HG03139 (cell line): ENCODE results near the gene BOD1L1.

Experiments used
- ATAC-seq: cut with Tn5 transposase; IDR thresholded peaks from one replicate; pipeline ENCODE4 v1.9.1; 2021; ENCODE audit not compliant: unreplicated experiment

Gene BOD1L1

DNA sequence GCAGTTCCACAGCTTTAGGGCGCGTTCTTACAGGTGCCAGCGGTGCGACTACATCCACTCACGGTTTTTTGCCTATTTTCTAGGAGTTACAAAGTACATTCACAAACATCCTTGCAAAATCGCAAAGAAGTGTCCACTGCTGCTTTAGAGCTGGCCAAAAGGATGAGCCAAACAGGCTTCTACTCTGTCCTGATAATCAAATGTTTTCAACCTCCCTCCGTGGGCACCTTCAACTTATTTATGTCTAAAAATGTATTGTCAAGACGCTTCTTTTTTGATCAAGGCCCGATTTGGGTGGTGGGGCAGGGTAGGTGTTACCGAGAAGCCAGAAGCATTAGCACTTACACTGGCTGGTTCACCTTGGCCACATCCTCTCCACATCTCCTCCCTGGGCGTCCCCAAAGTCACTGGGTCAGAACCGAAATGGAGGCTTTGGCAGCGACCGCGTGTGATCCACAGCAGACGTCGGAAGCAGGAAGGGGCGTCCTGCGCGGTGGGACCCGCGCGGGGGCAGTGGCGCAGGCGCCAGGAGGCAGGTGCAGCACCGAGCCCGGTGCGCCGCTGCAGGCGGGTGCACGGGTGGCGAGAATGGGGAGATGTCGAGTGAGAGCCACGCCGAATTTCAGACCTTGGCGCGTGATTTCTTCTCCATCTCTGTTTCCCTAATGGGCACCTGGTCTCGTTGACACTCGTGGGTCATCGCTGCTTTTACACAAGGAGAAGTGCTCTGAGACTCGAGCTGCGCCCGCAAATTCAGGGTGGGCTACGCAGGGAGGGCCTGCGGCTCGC is 100.1 kb downstream of the BOD1L1 start:
- ATAC-seq = no peak

GRCh38 chr4:13526658-13527057 is 100.9 kb downstream of the BOD1L1 start:
- ATAC-seq = no peak

GRCh38 chr4:13525606-13526281 is 101.8 kb downstream of the BOD1L1 start:
- ATAC-seq = no peak

DNA sequence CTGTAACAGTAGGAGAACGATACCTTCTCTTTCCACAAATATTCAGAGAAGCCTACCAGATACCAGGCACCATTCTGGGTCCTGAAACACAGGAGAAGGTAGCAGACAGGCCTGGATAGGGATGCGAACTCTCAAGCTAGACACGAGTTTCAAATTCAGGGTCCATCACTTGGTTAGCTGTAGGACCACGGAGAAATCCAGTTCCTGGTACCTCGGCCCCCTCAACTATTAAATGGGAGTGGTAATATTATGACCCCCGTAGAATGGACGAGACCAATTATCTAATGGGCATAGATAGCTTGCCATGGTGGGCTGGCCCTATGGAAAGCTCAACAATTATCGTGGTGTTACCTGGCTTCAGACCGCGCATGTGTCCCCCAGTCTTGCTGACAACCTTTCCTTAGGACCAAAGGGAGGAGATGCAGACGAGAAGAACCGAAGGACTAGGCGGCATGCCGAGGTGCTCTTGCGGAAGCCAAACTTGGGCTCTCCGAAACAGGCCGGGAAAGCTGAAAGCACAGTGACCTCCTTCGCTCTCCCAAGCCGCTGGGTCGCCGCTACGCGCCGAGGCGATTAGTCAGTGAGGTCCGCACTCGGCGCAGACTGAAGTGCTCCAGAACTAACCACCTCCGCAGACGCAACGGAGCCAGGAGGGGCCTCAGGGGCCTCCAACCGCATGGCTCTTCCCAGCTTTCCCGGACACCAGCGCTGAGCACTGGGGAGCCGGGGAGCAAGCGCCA is 102.9 kb downstream of the BOD1L1 start:
- no peak for ATAC-seq

- no peak for ATAC-seq
Measured at GRCh38 chr4:13523591-13524503, 103.7 kb downstream of the BOD1L1 start.

DNA sequence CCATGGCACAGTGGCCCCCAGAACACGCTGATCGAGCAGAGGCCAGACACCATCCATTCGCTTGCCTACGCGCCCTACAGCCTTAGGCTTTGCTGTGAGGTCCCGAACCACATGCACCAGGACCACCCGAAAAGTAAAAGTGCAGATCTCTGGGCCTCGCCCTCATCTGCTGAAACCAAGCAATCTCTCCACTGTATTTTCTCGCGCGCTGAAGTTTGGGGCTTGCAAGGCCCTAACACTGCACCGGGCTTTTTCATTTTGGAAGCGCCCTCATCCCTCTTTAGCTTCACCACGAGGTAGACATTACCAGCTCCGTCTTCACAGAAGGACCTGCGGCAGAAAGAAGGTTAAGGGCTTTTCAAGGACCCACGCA is 104.4 kb downstream of the BOD1L1 start:
- ATAC-seq = no peak

DNA sequence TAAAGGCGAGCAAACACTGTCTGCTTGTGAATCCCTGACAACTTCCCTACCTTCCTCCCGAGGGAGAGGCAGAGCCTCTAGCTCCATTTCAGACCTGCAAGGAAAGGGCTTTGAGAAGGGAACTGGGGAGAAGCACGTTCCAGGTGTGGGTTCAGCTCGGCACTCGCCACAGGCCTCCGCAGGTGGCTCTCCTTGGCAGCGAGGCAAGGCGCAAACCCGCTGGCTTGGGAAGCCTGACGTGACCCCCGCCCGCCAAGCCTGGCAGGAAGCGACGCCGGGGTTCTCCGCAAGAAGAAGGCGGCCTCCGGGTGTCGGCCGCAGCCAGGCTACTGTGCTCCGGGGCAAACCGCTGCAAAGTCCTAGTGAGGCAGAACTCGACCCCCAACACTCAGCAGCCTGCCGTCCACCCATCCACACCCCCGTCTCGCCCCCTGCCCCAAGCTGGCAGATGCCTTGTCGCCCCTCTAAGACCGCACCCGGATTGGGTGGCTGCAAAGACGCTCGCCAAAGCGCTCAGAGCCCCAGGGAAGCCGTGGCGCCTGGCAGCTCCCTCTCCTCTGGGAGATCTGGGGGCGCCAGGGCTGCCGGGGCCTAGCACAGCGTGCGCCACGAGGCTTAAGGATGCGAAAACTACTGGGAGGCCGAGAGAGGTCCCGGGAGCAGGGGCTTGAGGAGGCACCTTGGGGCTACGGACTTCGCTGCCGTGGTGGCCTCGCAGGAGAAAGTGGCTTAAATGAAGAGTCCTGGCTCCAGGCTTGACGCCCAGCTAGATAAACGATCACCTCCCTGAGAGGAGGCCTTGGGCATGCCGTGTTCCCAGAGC is 105.0 kb downstream of the BOD1L1 start:
- ATAC-seq = no peak

DNA sequence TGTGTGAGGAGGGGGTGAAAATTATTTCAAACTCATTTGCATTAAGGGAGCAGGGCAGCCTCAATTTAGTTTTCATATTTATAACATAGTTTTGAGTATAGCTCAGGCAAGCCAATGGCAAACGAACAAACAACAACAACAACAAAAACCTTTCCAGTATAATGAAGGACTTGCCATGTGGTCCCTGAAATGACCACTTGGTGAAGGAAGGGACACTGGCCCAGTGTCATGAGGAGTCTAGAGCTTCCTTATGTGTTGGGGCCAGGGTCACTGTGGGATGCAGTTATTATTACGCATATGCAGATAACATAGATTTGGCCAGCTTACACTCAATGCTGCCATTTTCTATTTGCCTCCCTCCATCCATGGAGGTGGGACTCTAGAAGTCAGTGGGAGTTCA is 106.5 kb downstream of the BOD1L1 start:
- no peak for ATAC-seq
